ENCODE measurements around the gene CAMK2B.
"Not testable (repeated sequence)": the region's sequence is repeated elsewhere in the genome, so short reads cannot be mapped to it uniquely, and the experiment has no call there.

Gene CAMK2B

DNA sequence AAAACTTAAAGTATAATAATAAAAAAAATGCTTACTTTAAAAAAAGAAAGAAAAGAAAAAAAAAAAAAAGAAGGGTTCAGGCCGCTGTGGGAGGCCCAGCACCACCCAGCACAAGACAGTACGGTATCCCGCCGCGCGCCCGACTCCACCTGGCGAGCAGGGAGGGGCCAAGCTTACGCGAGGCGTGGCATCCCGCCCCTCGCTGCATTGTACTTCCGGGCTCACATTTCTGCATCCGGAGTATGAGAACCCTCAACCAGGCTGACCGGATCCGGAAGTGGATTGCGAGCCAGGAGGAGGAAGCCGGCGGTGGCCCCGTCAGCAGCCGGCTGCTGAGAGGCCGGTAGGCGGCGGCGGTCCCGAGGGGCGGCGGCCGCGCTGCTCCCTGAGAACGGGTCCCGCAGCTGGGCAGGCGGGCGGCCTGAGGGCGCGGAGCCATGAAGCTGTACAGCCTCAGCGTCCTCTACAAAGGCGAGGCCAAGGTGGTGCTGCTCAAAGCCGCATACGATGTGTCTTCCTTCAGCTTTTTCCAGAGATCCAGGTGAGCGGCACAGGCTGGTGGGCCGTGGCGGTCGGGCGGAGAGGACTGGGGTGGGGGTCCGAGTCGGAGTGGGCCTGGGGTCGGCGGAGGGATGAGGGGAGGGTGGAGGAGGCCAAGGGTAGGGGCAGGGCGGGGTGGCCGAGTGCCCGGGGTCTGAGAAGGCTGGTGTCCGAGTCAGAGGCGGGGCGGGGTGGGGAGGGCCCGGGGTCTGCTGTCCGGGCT, 124.5 kb downstream of the CAMK2B start, which contains the start of gene YKT6:
TSS of gene YKT6 (plus strand) at position 280 of the 763 bp plus-strand sequence. CDS start at position 438, 158 bp downstream.
- Histone ChIP-seq H4K20me1 (ENCODE audit: insufficient read depth, low read length) (no peaks in the 10 kb centered on the region), H3K36me3 (replicated peaks; ENCODE audit: insufficient read depth, low read length) (peaks cover 5% of the 10 kb centered on the region; the same call in 1 of the 2 replicates), H3K9ac (ENCODE audit: low read length) (peak within 1 kb of the TSS; percentile 83), H3K27ac (ENCODE audit: low read length) (no peak within 1 kb of the TSS), H3K4me2 (ENCODE audit: low read depth, low read length) (peak within 1 kb of the TSS; percentile 44), H2AFZ (ENCODE audit: low read length) (peak within 1 kb of the TSS; percentile 86), H3K9me2 (replicated peaks; ENCODE audit: insufficient read depth, low read length) (no peaks in the 10 kb centered on the region), H3K27me3 (replicated peaks; ENCODE audit: insufficient read depth, low read length) (no peaks in the 10 kb centered on the region), H3F3A (ENCODE audit: insufficient read depth, low read length) (no peaks in the 10 kb centered on the region), H3K79me2 (ENCODE audit: low read length) (peaks cover 48% of the 10 kb centered on the region), H3K9me3 (replicated peaks; ENCODE audit: insufficient read depth, low read length) (no peaks in the 10 kb centered on the region), H3K4me3 (ENCODE audit: low read length) (peak within 1 kb of the TSS; percentile 98), H3K4me1 (ENCODE audit: low read length) (0 out of 2 replicates have a peak, but pooled peaks cover 3% of the 10 kb centered on the region)
- TF ChIP-seq CTCF (IDR thresholded peaks at IDR 0.05; ENCODE audit: low read length): peak; percentile 56
- TF ChIP-seq EZH2 (optimal IDR thresholded peaks at IDR 0.05; ENCODE audit: low read depth, low read length): no peak
- peak; percentile 98 for DNase-seq

- H3K9ac ChIP-seq (ENCODE audit: low read length); H3K4me2 ChIP-seq (ENCODE audit: low read depth, low read length); H3K9me3 ChIP-seq (replicated peaks; ENCODE audit: insufficient read depth, low read length): not testable (repeated sequence)
Observed at GRCh38 chr7:44200163-44200562, 125.2 kb downstream of the CAMK2B start.

DNA sequence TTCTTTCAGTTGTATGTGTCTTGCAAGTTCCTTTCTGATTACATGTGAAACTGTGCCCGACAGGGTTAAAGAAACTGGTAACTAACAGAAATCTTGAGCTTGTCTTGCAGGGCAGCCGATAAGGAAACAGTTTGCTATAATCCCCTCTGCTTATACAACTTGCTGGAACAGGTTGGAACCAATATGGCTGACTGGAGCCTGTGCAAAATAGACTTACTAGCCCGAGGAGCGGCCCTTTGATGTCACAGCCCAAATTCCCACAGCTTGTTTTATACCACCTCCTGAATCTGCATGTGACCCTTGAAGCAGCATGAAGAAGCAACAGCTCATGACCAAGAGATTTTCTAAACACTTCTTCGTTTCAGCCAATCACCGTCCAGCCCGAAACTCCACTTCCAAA, 127.9 kb downstream of the CAMK2B start:
- DNase-seq: no peak
- TF ChIP-seq CTCF (IDR thresholded peaks at IDR 0.05; ENCODE audit: low read length) (no peak), EZH2phosphoT487 (IDR thresholded peaks at IDR 0.05; ENCODE audit: low read length) (no peak), EZH2 (optimal IDR thresholded peaks at IDR 0.05; ENCODE audit: low read depth, low read length) (no peak)
- Histone ChIP-seq H2AFZ (ENCODE audit: low read length) (no peak overlapping the region), H3K27me3 (replicated peaks; ENCODE audit: insufficient read depth, low read length) (no peaks in the 10 kb centered on the region), H3K4me2 (ENCODE audit: low read depth, low read length) (no peak overlapping the region), H3F3A (ENCODE audit: insufficient read depth, low read length) (no peaks in the 10 kb centered on the region), H3K4me3 (ENCODE audit: low read length) (no peak overlapping the region), H3K4me1 (ENCODE audit: low read length) (0 out of 2 replicates have a peak, but pooled peaks cover 3% of the 10 kb centered on the region), H3K9me2 (replicated peaks; ENCODE audit: insufficient read depth, low read length) (no peaks in the 10 kb centered on the region), H3K9ac (ENCODE audit: low read length) (no peak overlapping the region), H4K20me1 (ENCODE audit: insufficient read depth, low read length) (no peaks in the 10 kb centered on the region), H3K27ac (ENCODE audit: low read length) (no peak overlapping the region), H3K79me2 (ENCODE audit: low read length) (peaks cover 16% of the 10 kb centered on the region), H3K36me3 (replicated peaks; ENCODE audit: insufficient read depth, low read length) (no peaks in the 10 kb centered on the region), H3K9me3 (replicated peaks; ENCODE audit: insufficient read depth, low read length) (no peaks in the 10 kb centered on the region)

More at GRCh38 chr7:44200163-44200562, 125.2 kb downstream of the CAMK2B start:
- not testable (repeated sequence) for H2AFZ ChIP-seq (ENCODE audit: low read length); H3F3A ChIP-seq (ENCODE audit: insufficient read depth, low read length); H3K4me3 ChIP-seq (ENCODE audit: low read length); H3K9me2 ChIP-seq (replicated peaks; ENCODE audit: insufficient read depth, low read length); H3K27me3 ChIP-seq (replicated peaks; ENCODE audit: insufficient read depth, low read length); H3K36me3 ChIP-seq (replicated peaks; ENCODE audit: insufficient read depth, low read length); H3K27ac ChIP-seq (ENCODE audit: low read length); DNase-seq; H4K20me1 ChIP-seq (ENCODE audit: insufficient read depth, low read length); H3K4me1 ChIP-seq (ENCODE audit: low read length)
- H3K79me2 ChIP-seq (ENCODE audit: low read length): peaks cover 43% of the 10 kb centered on the region

DNA sequence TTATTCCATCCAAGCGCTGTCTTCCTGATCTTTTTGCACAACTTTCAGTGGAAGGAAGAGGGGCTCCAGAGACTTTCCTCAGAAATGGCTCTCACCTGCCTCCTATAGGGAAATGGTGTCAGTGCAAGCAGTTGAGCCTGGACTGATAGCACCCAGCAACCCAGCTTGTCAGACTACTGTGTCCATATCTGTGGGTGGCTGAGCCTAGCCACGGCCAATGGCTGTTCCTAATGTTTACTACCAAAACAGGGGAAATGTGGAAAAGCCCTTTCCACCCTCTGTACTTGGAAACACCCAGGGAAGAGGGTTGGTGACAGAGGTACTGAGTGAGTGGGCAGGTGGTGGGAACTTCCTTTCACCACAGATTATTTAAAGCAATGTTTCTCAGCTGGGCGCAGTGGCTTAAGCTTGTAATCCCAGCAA, 128.9 kb downstream of the CAMK2B start:
- H2AFZ ChIP-seq (ENCODE audit: low read length): no peak overlapping the region
- peak; percentile 24 for DNase-seq
- H4K20me1 ChIP-seq (ENCODE audit: insufficient read depth, low read length): no peaks in the 10 kb centered on the region
- peaks cover 6% of the 10 kb centered on the region for H3K79me2 ChIP-seq (ENCODE audit: low read length)
- H3F3A ChIP-seq (ENCODE audit: insufficient read depth, low read length): no peaks in the 10 kb centered on the region
- H3K9me2 ChIP-seq (replicated peaks; ENCODE audit: insufficient read depth, low read length): no peaks in the 10 kb centered on the region
- H3K9me3 ChIP-seq (replicated peaks; ENCODE audit: insufficient read depth, low read length): no peaks in the 10 kb centered on the region
- H3K27me3 ChIP-seq (replicated peaks; ENCODE audit: insufficient read depth, low read length): no peaks in the 10 kb centered on the region
- no peaks in the 10 kb centered on the region for H3K4me1 ChIP-seq (ENCODE audit: low read length)
- H3K9ac ChIP-seq (ENCODE audit: low read length): no peak overlapping the region
- no peak overlapping the region for H3K27ac ChIP-seq (ENCODE audit: low read length)
- H3K4me3 ChIP-seq (ENCODE audit: low read length): no peak overlapping the region
- no peaks in the 10 kb centered on the region for H3K36me3 ChIP-seq (replicated peaks; ENCODE audit: insufficient read depth, low read length)
- no peak overlapping the region for H3K4me2 ChIP-seq (ENCODE audit: low read depth, low read length)
- TF ChIP-seq CTCF (IDR thresholded peaks at IDR 0.05; ENCODE audit: low read length) (peak; percentile 59), EZH2phosphoT487 (IDR thresholded peaks at IDR 0.05; ENCODE audit: low read length) (no peak)

All from MM.1S (cell line).